OCI-LY3 (cell line): ENCODE results near the gene ONECUT1.

Experiments
- H2AFZ ChIP-seq: fragments of 200-600, 300-600 bp; shearing (Covaris generic); 2 replicates; pipeline ENCODE4 v1.6.0; 2014; ENCODE audit warnings: antibody characterized with exemption, low read depth, low read length
- H3K27ac ChIP-seq: fragments of 200-600, 300-600 bp; sonication (generic); 2 replicates; pipeline ENCODE4 v1.5.1; 2014; ENCODE audit warnings: mild to moderate bottlenecking, low read length, moderate library complexity, mixed read lengths
- H3K27me3 ChIP-seq: fragments of 200-600, 300-600 bp; sonication (generic); 2 replicates; pipeline ENCODE4 v1.6.1; 2014; ENCODE audit warnings: low read depth, low read length, mixed read lengths
- H3K36me3 ChIP-seq: fragments of 200-600, 300-600 bp; sonication (generic); replicated peaks from 2 replicates; pipeline ENCODE3; 2014; ENCODE audit warnings: low read depth, low read length, mixed read lengths
- H3K4me1 ChIP-seq: fragments of 300-600, 200-600 bp; sonication (generic); 2 replicates; pipeline ENCODE4 v1.6.1; 2014; ENCODE audit warnings: low read length, mixed read lengths
- H3K4me2 ChIP-seq: fragments of 200-600, 300-600 bp; sonication (generic); 2 replicates; pipeline ENCODE4 v1.6.1; 2014; ENCODE audit warnings: low read length, mixed read lengths
- H3K4me3 ChIP-seq: fragments of 300-600, 200-600 bp; sonication (generic); 2 replicates; pipeline ENCODE4 v1.5.1; 2014; ENCODE audit warnings: antibody characterized with exemption, mild to moderate bottlenecking, low read length, moderate library complexity
- H3K79me2 ChIP-seq: fragments of 300-600, 200-600 bp; shearing (Covaris generic); 2 replicates; pipeline ENCODE4 v1.6.1; 2014; ENCODE audit warnings: mild to moderate bottlenecking, low read length, mixed read lengths
- H3K9ac ChIP-seq: fragments of 300-600, 200-600 bp; shearing (Covaris generic); 2 replicates; pipeline ENCODE4 v1.6.0; 2014; ENCODE audit warnings: mild to moderate bottlenecking, low read length, moderate library complexity
- H3K9me3 ChIP-seq: fragments of 200-600, 300-600 bp; shearing (Covaris generic); 2 replicates; pipeline ENCODE4 v1.6.1; 2014; ENCODE audit warnings: low read length, mixed read lengths; ENCODE audit not compliant: insufficient read depth
- H4K20me1 ChIP-seq: fragments of 200-600, 300-600 bp; sonication (generic); 2 replicates; pipeline ENCODE4 v1.6.1; 2016; ENCODE audit warnings: low read length, mixed read lengths; ENCODE audit not compliant: insufficient read depth
- CTCF ChIP-seq: fragments of 200-600, 300-600 bp; sonication (generic); IDR thresholded peaks from 2 replicates; pipeline ENCODE4 v1.5.1; 2014; ENCODE audit warnings: antibody characterized with exemption, low read length, low read depth
- EZH2phosphoT487 ChIP-seq: fragments of 200-600 bp; shearing (Covaris generic); IDR thresholded peaks from 2 replicates; pipeline ENCODE4 v1.6.1; 2018; ENCODE audit warnings: antibody characterized with exemption, mixed run types, low read depth

The ONECUT1 gene

GRCh38 chr15:52798529-52799101 lies 8.5 kb upstream of the ONECUT1 start:
- H4K20me1 ChIP-seq: no peaks in the 10 kb centered on the region
- no peak overlapping the region for H3K4me2 ChIP-seq
- H3K27ac ChIP-seq: no peak overlapping the region
- H3K9me3 ChIP-seq: no peaks in the 10 kb centered on the region
- no peaks in the 10 kb centered on the region for H3K79me2 ChIP-seq
- H3K4me1 ChIP-seq: no peaks in the 10 kb centered on the region
- peaks cover 5% of the 10 kb centered on the region for H3K27me3 ChIP-seq
- no peak overlapping the region for H3K4me3 ChIP-seq
- no peaks in the 10 kb centered on the region for H3K36me3 ChIP-seq
- TF ChIP-seq CTCF (no peak), EZH2phosphoT487 (no peak)
- no peak overlapping the region for H3K9ac ChIP-seq
- no peak overlapping the region for H2AFZ ChIP-seq

- Histone ChIP-seq H3K9me3 (no peaks in the 10 kb centered on the region), H3K36me3 (no peaks in the 10 kb centered on the region), H3K4me3 (no peak overlapping the region), H3K27ac (no peak overlapping the region), H3K9ac (no peak overlapping the region), H3K4me2 (no peak overlapping the region), H2AFZ (no peak overlapping the region), H4K20me1 (no peaks in the 10 kb centered on the region), H3K27me3 (peaks cover 5% of the 10 kb centered on the region), H3K79me2 (no peaks in the 10 kb centered on the region), H3K4me1 (no peaks in the 10 kb centered on the region)
- TF ChIP-seq CTCF (no peak), EZH2phosphoT487 (no peak)
Observed at GRCh38 chr15:52797625-52798501, 7.7 kb upstream of the ONECUT1 start.

GRCh38 chr15:52796753-52797520 lies 6.8 kb upstream of the ONECUT1 start:
- TF ChIP-seq CTCF: no peak
- no peak for TF ChIP-seq EZH2phosphoT487
- Histone ChIP-seq H4K20me1 (no peaks in the 10 kb centered on the region), H3K36me3 (no peaks in the 10 kb centered on the region), H3K4me1 (no peaks in the 10 kb centered on the region), H3K27me3 (peaks cover 5% of the 10 kb centered on the region), H3K4me3 (no peak overlapping the region), H3K9ac (no peak overlapping the region), H2AFZ (no peak overlapping the region), H3K4me2 (no peak overlapping the region), H3K79me2 (no peaks in the 10 kb centered on the region), H3K27ac (no peak overlapping the region), H3K9me3 (no peaks in the 10 kb centered on the region)

GRCh38 chr15:52796228-52796521 lies 6.0 kb upstream of the ONECUT1 start:
- Histone ChIP-seq H3K36me3 (no peaks in the 10 kb centered on the region), H3K27ac (no peak overlapping the region), H3K27me3 (peaks cover 5% of the 10 kb centered on the region), H3K9ac (no peak overlapping the region), H3K4me1 (no peaks in the 10 kb centered on the region), H2AFZ (no peak overlapping the region), H3K4me3 (no peak overlapping the region), H3K79me2 (no peaks in the 10 kb centered on the region), H4K20me1 (no peaks in the 10 kb centered on the region), H3K9me3 (no peaks in the 10 kb centered on the region), H3K4me2 (no peak overlapping the region)
- TF ChIP-seq CTCF (no peak), EZH2phosphoT487 (no peak)
